ENCODE measurements around the gene KLHL11. TPM values are rescaled to one million over a fixed set of nuclear protein-coding genes. Genes with fewer than 3 reads are reported as not detected.

KLHL11 gene
- total and polyA plus RNA-seq, 10 of the 15 experiments (the other 5 are each of a cell fraction or from before 2014, with no cell fraction given), result 0.07 to 17.2 (median 10.1) TPM

DNA sequence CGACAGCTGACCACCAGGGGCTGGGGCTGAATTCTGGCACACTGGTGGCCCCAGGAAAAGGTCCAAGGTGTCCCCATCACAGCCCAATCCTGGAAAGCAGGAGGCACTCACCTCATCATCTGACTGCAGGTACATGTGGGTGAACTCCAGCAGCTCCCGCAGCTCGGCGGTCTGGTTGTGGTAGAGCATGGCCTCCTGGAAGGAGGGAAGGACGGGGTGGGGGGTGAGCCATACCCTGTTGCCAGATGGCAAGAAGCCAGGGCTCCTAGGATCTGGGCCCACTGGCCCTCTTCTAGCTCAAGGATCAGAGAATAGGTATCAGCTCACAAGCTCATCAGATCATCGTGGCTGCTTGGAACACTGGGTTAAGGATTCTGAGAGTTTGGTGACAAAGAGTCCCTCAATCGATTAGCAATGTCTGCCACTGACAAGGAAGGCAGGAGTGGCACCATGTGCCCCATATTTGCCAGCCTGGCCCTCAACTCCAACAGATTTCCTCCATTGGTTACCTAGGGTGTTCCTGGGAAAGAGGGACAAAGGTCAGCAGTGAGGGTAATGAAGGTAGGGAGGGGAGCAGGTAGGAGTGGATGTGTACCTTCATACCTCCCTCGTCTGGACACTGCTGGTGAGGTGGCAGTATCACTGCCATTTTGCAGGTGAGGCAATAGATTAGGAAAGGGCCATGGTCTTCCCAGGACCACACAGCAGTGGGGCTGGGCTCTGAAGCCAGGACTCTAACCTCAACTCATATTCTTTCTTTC, 58.4 kb downstream of the KLHL11 start (continued):
- TF ChIP-seq EZH2 (IDR thresholded peaks at IDR 0.05; ENCODE audit: borderline replicate concordance, control insufficient read depth, low read depth, low read length) (no peak), TARDBP (IDR thresholded peaks at IDR 0.05; ENCODE audit: borderline replicate concordance) (no peak), NRF1 (conservative IDR thresholded peaks at IDR 0.05; ENCODE audit: low read depth, low read length) (no peak), MYC (IDR thresholded peaks at IDR 0.05; ENCODE audit: insufficient read depth, insufficient read length, insufficient replicate concordance, low read length, severe bottlenecking) (no peak), KAT2A (conservative IDR thresholded peaks at IDR 0.05; ENCODE audit: control insufficient read depth, low read depth, low read length) (no peak), BACH1 (IDR thresholded peaks at IDR 0.05; ENCODE audit: borderline replicate concordance) (no peak), MEF2B (IDR thresholded peaks at IDR 0.05; ENCODE audit: partially characterized antibody, poor library complexity, severe bottlenecking) (no peak)

Small RNAs within 50 kb of the gene (small RNA-seq; reads per million reads assigned to genes)
- not detected for gene AC125257.2

Other genes with a start within 250 kb of the KLHL11 start
Only the 7 nearest of the 17 such genes appear.
- gene JUP, start 78.7 kb downstream of the KLHL11 start, total RNA-seq (2014; rRNA removed), result 17.9 and 25.5 TPM in 2 replicates
- 5.3 and 7.3 TPM in 2 replicates for gene JUP, start 78.7 kb downstream of the KLHL11 start, total RNA-seq (2014; rRNA removed; fragmentation: Illumina TruSeq; extraction: Trizol)
- 31.7 and 36.3 TPM in 2 replicates for gene JUP, start 78.7 kb downstream of the KLHL11 start, total RNA-seq (2021)
- 5.3 and 34.0 TPM in 2 replicates for gene JUP, start 78.7 kb downstream of the KLHL11 start, polyA plus RNA-seq (2011; rRNA removed)
- gene JUP, start 78.7 kb downstream of the KLHL11 start, polyA plus RNA-seq (2014; fragmentation: Illumina TruSeq; extraction: Trizol), result 3.8 and 11.4 TPM in 2 replicates
- gene JUP, start 78.7 kb downstream of the KLHL11 start, polyA plus RNA-seq (2014; fragmentation: Nextera tagmentation; extraction: Ambion mirVana), result 1 to 10 TPM; 1.5 to 2.9 TPM
- gene JUP, start 78.7 kb downstream of the KLHL11 start, polyA plus RNA-seq (2014; rRNA removed), result 14.5 and 20.4 TPM in 2 replicates
- 10 to 100 TPM; 10.9 to 11.8 TPM for gene JUP, start 78.7 kb downstream of the KLHL11 start, polyA plus RNA-seq (2016; fragmentation: Nextera tagmentation; extraction: Ambion mirVana)
- gene P3H4, start 53.5 kb downstream of the KLHL11 start, total RNA-seq (2014; rRNA removed), result 0.85 and 1.9 TPM in 2 replicates
- 0.46 and 0.54 TPM in 2 replicates for gene P3H4, start 53.5 kb downstream of the KLHL11 start, total RNA-seq (2014; rRNA removed; fragmentation: Illumina TruSeq; extraction: Trizol)
- gene P3H4, start 53.5 kb downstream of the KLHL11 start, total RNA-seq (2021), result 1.1 and 1.5 TPM in 2 replicates
- 0.29 and 0.64 TPM in 2 replicates for gene P3H4, start 53.5 kb downstream of the KLHL11 start, polyA plus RNA-seq (2011; rRNA removed)
- 0.32 TPM in 1 of 2 replicates, not detected in the other for gene P3H4, start 53.5 kb downstream of the KLHL11 start, polyA plus RNA-seq (2014; fragmentation: Illumina TruSeq; extraction: Trizol)
- gene P3H4, start 53.5 kb downstream of the KLHL11 start, polyA plus RNA-seq (2014; fragmentation: Nextera tagmentation; extraction: Ambion mirVana), result under 1 TPM in 1 of 2 experiments, not detected in 1; 0.37 TPM
- gene P3H4, start 53.5 kb downstream of the KLHL11 start, polyA plus RNA-seq (2014; rRNA removed), result 0.55 and 1.2 TPM in 2 replicates
- gene P3H4, start 53.5 kb downstream of the KLHL11 start, polyA plus RNA-seq (2016; fragmentation: Nextera tagmentation; extraction: Ambion mirVana), result 1 to 10 TPM in 1 of 2 experiments, under 1 TPM in 1; 0.81 to 1.0 TPM
- 1.8 and 2.1 TPM in 2 replicates for gene FKBP10, start 52.4 kb downstream of the KLHL11 start, total RNA-seq (2014; rRNA removed)
- gene FKBP10, start 52.4 kb downstream of the KLHL11 start, total RNA-seq (2014; rRNA removed; fragmentation: Illumina TruSeq; extraction: Trizol), result 1.5 and 1.6 TPM in 2 replicates
- gene FKBP10, start 52.4 kb downstream of the KLHL11 start, total RNA-seq (2021), result 3.8 and 4.2 TPM in 2 replicates
- 1.6 and 2.9 TPM in 2 replicates for gene FKBP10, start 52.4 kb downstream of the KLHL11 start, polyA plus RNA-seq (2011; rRNA removed)
- 2.6 and 3.4 TPM in 2 replicates for gene FKBP10, start 52.4 kb downstream of the KLHL11 start, polyA plus RNA-seq (2014; fragmentation: Illumina TruSeq; extraction: Trizol)
- under 1 TPM; 0.02 to 0.08 TPM for gene FKBP10, start 52.4 kb downstream of the KLHL11 start, polyA plus RNA-seq (2014; fragmentation: Nextera tagmentation; extraction: Ambion mirVana)
- gene FKBP10, start 52.4 kb downstream of the KLHL11 start, polyA plus RNA-seq (2014; rRNA removed), result 4.7 and 5.2 TPM in 2 replicates
- under 1 TPM; 0.18 to 0.71 TPM for gene FKBP10, start 52.4 kb downstream of the KLHL11 start, polyA plus RNA-seq (2016; fragmentation: Nextera tagmentation; extraction: Ambion mirVana)
- 41.2 and 51.3 TPM in 2 replicates for gene NT5C3B, start 29.2 kb downstream of the KLHL11 start, total RNA-seq (2014; rRNA removed)
- 38.6 and 38.8 TPM in 2 replicates for gene NT5C3B, start 29.2 kb downstream of the KLHL11 start, total RNA-seq (2014; rRNA removed; fragmentation: Illumina TruSeq; extraction: Trizol)
- 38.7 and 41.2 TPM in 2 replicates for gene NT5C3B, start 29.2 kb downstream of the KLHL11 start, total RNA-seq (2021)
- 64.6 and 74.1 TPM in 2 replicates for gene NT5C3B, start 29.2 kb downstream of the KLHL11 start, polyA plus RNA-seq (2011; rRNA removed)
- gene NT5C3B, start 29.2 kb downstream of the KLHL11 start, polyA plus RNA-seq (2014; fragmentation: Illumina TruSeq; extraction: Trizol), result 48.0 and 54.4 TPM in 2 replicates
- 1 to 10 TPM in 1 of 2 experiments, under 1 TPM in 1; 0.52 to 6.6 TPM for gene NT5C3B, start 29.2 kb downstream of the KLHL11 start, polyA plus RNA-seq (2014; fragmentation: Nextera tagmentation; extraction: Ambion mirVana)
- 49.0 and 53.9 TPM in 2 replicates for gene NT5C3B, start 29.2 kb downstream of the KLHL11 start, polyA plus RNA-seq (2014; rRNA removed)
- 10 to 100 TPM; 38.1 to 40.7 TPM for gene NT5C3B, start 29.2 kb downstream of the KLHL11 start, polyA plus RNA-seq (2016; fragmentation: Nextera tagmentation; extraction: Ambion mirVana)
- 0.11 and 0.62 TPM in 2 replicates for gene KLHL10, start 27.6 kb downstream of the KLHL11 start, total RNA-seq (2014; rRNA removed)
- gene KLHL10, start 27.6 kb downstream of the KLHL11 start, total RNA-seq (2014; rRNA removed; fragmentation: Illumina TruSeq; extraction: Trizol), result 0.13 and 0.18 TPM in 2 replicates
- not detected in 2 replicates for gene KLHL10, start 27.6 kb downstream of the KLHL11 start, total RNA-seq (2021)
- gene KLHL10, start 27.6 kb downstream of the KLHL11 start, polyA plus RNA-seq (2011; rRNA removed), result 0.22 and 0.37 TPM in 2 replicates
- 0.19 and 0.49 TPM in 2 replicates for gene KLHL10, start 27.6 kb downstream of the KLHL11 start, polyA plus RNA-seq (2014; fragmentation: Illumina TruSeq; extraction: Trizol)
- not detected for gene KLHL10, start 27.6 kb downstream of the KLHL11 start, polyA plus RNA-seq (2014; fragmentation: Nextera tagmentation; extraction: Ambion mirVana)
- gene KLHL10, start 27.6 kb downstream of the KLHL11 start, polyA plus RNA-seq (2014; rRNA removed), result 0.19 and 0.24 TPM in 2 replicates
- gene KLHL10, start 27.6 kb downstream of the KLHL11 start, polyA plus RNA-seq (2016; fragmentation: Nextera tagmentation; extraction: Ambion mirVana), result under 1 TPM in 1 of 2 experiments, not detected in 1; 0.35 TPM
- gene ACLY, start 53.5 kb upstream of the KLHL11 start, total RNA-seq (2014; rRNA removed), result 104 and 111 TPM in 2 replicates
- gene ACLY, start 53.5 kb upstream of the KLHL11 start, total RNA-seq (2014; rRNA removed; fragmentation: Illumina TruSeq; extraction: Trizol), result 112 and 113 TPM in 2 replicates
- gene ACLY, start 53.5 kb upstream of the KLHL11 start, total RNA-seq (2021), result 224 and 228 TPM in 2 replicates
- 96.6 and 140 TPM in 2 replicates for gene ACLY, start 53.5 kb upstream of the KLHL11 start, polyA plus RNA-seq (2011; rRNA removed)
- gene ACLY, start 53.5 kb upstream of the KLHL11 start, polyA plus RNA-seq (2014; fragmentation: Illumina TruSeq; extraction: Trizol), result 113 and 136 TPM in 2 replicates
- 10 to 100 TPM; 32.6 to 39.6 TPM for gene ACLY, start 53.5 kb upstream of the KLHL11 start, polyA plus RNA-seq (2014; fragmentation: Nextera tagmentation; extraction: Ambion mirVana)
- gene ACLY, start 53.5 kb upstream of the KLHL11 start, polyA plus RNA-seq (2014; rRNA removed), result 128 and 129 TPM in 2 replicates
- 100 to 1,000 TPM; 112 to 116 TPM for gene ACLY, start 53.5 kb upstream of the KLHL11 start, polyA plus RNA-seq (2016; fragmentation: Nextera tagmentation; extraction: Ambion mirVana)
- 0.11 and 0.16 TPM in 2 replicates for gene ODAD4, start 65.2 kb upstream of the KLHL11 start, total RNA-seq (2014; rRNA removed)
- gene ODAD4, start 65.2 kb upstream of the KLHL11 start, total RNA-seq (2014; rRNA removed; fragmentation: Illumina TruSeq; extraction: Trizol), result 0.22 and 0.55 TPM in 2 replicates
- 0.46 TPM in 1 of 2 replicates, not detected in the other for gene ODAD4, start 65.2 kb upstream of the KLHL11 start, total RNA-seq (2021)
- gene ODAD4, start 65.2 kb upstream of the KLHL11 start, polyA plus RNA-seq (2011; rRNA removed), result 0.27 and 0.53 TPM in 2 replicates
- 0.17 and 0.60 TPM in 2 replicates for gene ODAD4, start 65.2 kb upstream of the KLHL11 start, polyA plus RNA-seq (2014; fragmentation: Illumina TruSeq; extraction: Trizol)
- under 1 TPM; 0.10 to 0.44 TPM for gene ODAD4, start 65.2 kb upstream of the KLHL11 start, polyA plus RNA-seq (2014; fragmentation: Nextera tagmentation; extraction: Ambion mirVana)
- gene ODAD4, start 65.2 kb upstream of the KLHL11 start, polyA plus RNA-seq (2014; rRNA removed), result 0.17 and 0.27 TPM in 2 replicates
- under 1 TPM; 0.68 to 0.73 TPM for gene ODAD4, start 65.2 kb upstream of the KLHL11 start, polyA plus RNA-seq (2016; fragmentation: Nextera tagmentation; extraction: Ambion mirVana)